GM18873 (cell line): ENCODE results near the gene GMPS.

Source experiments
- ATAC-seq: cut with Tn5 transposase; IDR thresholded peaks from one replicate; pipeline ENCODE4 v1.9.1; 2021; ENCODE audit warnings: mild to moderate bottlenecking, moderate library complexity, moderate number of reproducible peaks; ENCODE audit not compliant: unreplicated experiment, low FRiP score

The GMPS gene

DNA sequence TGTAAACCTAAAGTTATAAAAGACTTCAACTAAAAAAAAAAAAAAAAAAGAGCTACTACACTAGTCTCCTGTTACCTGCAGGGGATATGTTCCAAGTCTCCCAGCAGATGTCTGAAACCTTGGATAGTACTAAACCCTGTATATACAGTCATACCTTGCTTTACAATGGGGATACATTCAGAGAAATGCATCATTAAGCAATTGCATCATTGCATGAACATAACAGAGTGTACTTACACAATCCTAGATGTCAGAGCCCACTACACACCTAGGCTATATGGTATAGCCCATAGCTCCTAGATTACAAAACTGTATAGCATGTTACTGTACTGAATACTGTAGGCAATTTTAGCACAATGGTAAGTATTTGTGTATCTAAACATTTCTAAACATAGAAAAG is 119.1 kb downstream of the GMPS start:
- no peak for ATAC-seq

- no peak for ATAC-seq
Measured at GRCh38 chr3:155991212-155991611, 120.8 kb downstream of the GMPS start.

- ATAC-seq = no peak
Measured at GRCh38 chr3:155991847-155992246, 121.4 kb downstream of the GMPS start.
